K562 (cell line): ENCODE results near the gene RPL7L1. TPM values are rescaled to one million over a fixed set of nuclear protein-coding genes. Genes with fewer than 3 reads are reported as not detected.
A peak's percentile ranks its signal among the peaks of the same experiment; 100 is the strongest.

ENCODE experiments used
- CAMTA2 ChIP-seq: fragments of 250-450 bp; sonication (Bioruptor Pico); conservative IDR thresholded peaks from 2 replicates; pipeline ENCODE4 v1.5.1; 2022
- CBFA2T2 ChIP-seq: fragments of 450-650 bp; conservative IDR thresholded peaks from 2 replicates; pipeline ENCODE4 v1.6.1; 2017; ENCODE audit warnings: mild to moderate bottlenecking
- CEBPG ChIP-seq, 3 experiments: fragments of 200-800 bp in 1 of 3; sonication (Bioruptor generic) in 1 of 3; sonication (generic) in 1 of 3; formaldehyde crosslinking in 1 of 3; IDR thresholded peaks in 2 of 3; conservative IDR thresholded peaks in 1 of 3; 2 replicates each; pipeline versions ENCODE4 v1.6.1 to v1.8.0; 2016 to 2022; ENCODE audit warnings: missing compliant biosample characterization in 2 of 3, missing genetic modification characterization in 2 of 3, mild to moderate bottlenecking in 1 of 3, missing genetic modification reagents in 1 of 3
- CREB1 ChIP-seq, 2 experiments: sonication (generic) in 1 of 2; formaldehyde crosslinking in 1 of 2; IDR thresholded peaks; 2 replicates each; pipeline versions ENCODE4 v1.6.1 to v1.8.0; 2012 to 2022; ENCODE audit warnings: inconsistent platforms in 1 of 2, mild to moderate bottlenecking in 1 of 2, missing genetic modification reagents in 1 of 2, moderate library complexity in 1 of 2
- ESRRA ChIP-seq: fragments of 450-650 bp; IDR thresholded peaks from 2 replicates; pipeline ENCODE4 v1.6.1; 2014; ENCODE audit warnings: low read depth, mild to moderate bottlenecking, moderate library complexity, borderline replicate concordance
- FUS ChIP-seq: fragments of 200-400 bp; formaldehyde crosslinking; optimal IDR thresholded peaks from 2 replicates; pipeline ENCODE3; 2017; ENCODE audit warnings: low read depth, low read length
- JUN ChIP-seq, 2 experiments: sonication (generic) in 1 of 2; formaldehyde crosslinking in 1 of 2; IDR thresholded peaks; 2 replicates each; pipeline versions ENCODE4 v1.6.1 to v1.8.0; 2012 to 2022; ENCODE audit warnings: borderline replicate concordance in 2 of 2, mild to moderate bottlenecking in 2 of 2, improper control_type of control experiment in 1 of 2, low read depth in 1 of 2, low read length in 1 of 2, missing genetic modification reagents in 1 of 2
- KAT8 ChIP-seq: fragments of 450-650 bp; IDR thresholded peaks from 2 replicates; pipeline ENCODE4 v1.6.1; 2016; ENCODE audit warnings: low read depth, mild to moderate bottlenecking
- NR2C1 ChIP-seq, 2 experiments: fragments of 450-650 bp; IDR thresholded peaks; 2 replicates each; pipeline ENCODE4 v1.6.1; 2017; ENCODE audit warnings: mild to moderate bottlenecking in 2 of 2, antibody characterized with exemption in 1 of 2, inconsistent platforms in 1 of 2, missing compliant biosample characterization in 1 of 2, missing genetic modification characterization in 1 of 2
- RBBP5 ChIP-seq: fragments of 200-600 bp; sonication (generic); IDR thresholded peaks from 2 replicates; pipeline ENCODE4 v1.6.1; 2012; ENCODE audit warnings: borderline replicate concordance, mild to moderate bottlenecking, low read length, control low read depth, inconsistent platforms; ENCODE audit not compliant: insufficient read depth, poor library complexity, severe bottlenecking
- U2AF2 ChIP-seq: fragments of 200-400 bp; formaldehyde crosslinking; optimal IDR thresholded peaks from 2 replicates; pipeline ENCODE3; 2017; ENCODE audit warnings: low read depth, mild to moderate bottlenecking, low read length
- polyA plus RNA-seq, 8 experiments: library from polyadenylated mRNA; depleted of rRNA in 4 of 8; stranded (reverse) in 5 of 8; unstranded in 3 of 8; fragments of >200 nt; fragmentation: Nextera tagmentation in 2 of 8; fragmentation: Illumina TruSeq in 1 of 8; extraction: Ambion mirVana in 2 of 8; extraction: Trizol in 1 of 8; gene quantifications; 2 replicates each; pipeline versions ENCODE4 v1.2.1 to v1.2.3, GENCODE V29; 2011 to 2014; ENCODE audit warnings: inconsistent platforms in 1 of 8, missing spikeins in 1 of 8
- total RNA-seq, 7 experiments: library from RNA; depleted of rRNA in 6 of 7; stranded (reverse); fragments of >200 nt in 6 of 7; fragmentation: Illumina TruSeq in 2 of 7; extraction: Trizol in 2 of 7; gene quantifications; 2 replicates each; pipeline versions ENCODE4 v1.2.1 to v1.2.3, GENCODE V29; 2011 to 2021; ENCODE audit warnings: low replicate concordance in 1 of 7
- TF ChIP-seq, protein P1 (sequence below): fragments of 450-650 bp; formaldehyde crosslinking; IDR thresholded peaks from 2 replicates; pipeline ENCODE4 v1.4.0; 2020; ENCODE audit warnings: mild to moderate bottlenecking, mixed read lengths
- TF ChIP-seq, protein P2 (sequence below): fragments of 250-450 bp; sonication (Bioruptor Pico); IDR thresholded peaks from 2 replicates; pipeline ENCODE4 v1.5.0; 2022; ENCODE audit warnings: mild to moderate bottlenecking
- TF ChIP-seq, protein P3 (sequence below): fragments of 200-800 bp; sonication (Bioruptor generic); IDR thresholded peaks from 2 replicates; pipeline ENCODE4 v1.6.1; 2016; ENCODE audit warnings: missing genetic modification characterization, missing compliant biosample characterization

RPL7L1 gene
- total and polyA plus RNA-seq, 9 of the 15 experiments (the other 6 are each of a cell fraction or from before 2014, with no cell fraction given): 129 to 259 (median 164) TPM

DNA sequence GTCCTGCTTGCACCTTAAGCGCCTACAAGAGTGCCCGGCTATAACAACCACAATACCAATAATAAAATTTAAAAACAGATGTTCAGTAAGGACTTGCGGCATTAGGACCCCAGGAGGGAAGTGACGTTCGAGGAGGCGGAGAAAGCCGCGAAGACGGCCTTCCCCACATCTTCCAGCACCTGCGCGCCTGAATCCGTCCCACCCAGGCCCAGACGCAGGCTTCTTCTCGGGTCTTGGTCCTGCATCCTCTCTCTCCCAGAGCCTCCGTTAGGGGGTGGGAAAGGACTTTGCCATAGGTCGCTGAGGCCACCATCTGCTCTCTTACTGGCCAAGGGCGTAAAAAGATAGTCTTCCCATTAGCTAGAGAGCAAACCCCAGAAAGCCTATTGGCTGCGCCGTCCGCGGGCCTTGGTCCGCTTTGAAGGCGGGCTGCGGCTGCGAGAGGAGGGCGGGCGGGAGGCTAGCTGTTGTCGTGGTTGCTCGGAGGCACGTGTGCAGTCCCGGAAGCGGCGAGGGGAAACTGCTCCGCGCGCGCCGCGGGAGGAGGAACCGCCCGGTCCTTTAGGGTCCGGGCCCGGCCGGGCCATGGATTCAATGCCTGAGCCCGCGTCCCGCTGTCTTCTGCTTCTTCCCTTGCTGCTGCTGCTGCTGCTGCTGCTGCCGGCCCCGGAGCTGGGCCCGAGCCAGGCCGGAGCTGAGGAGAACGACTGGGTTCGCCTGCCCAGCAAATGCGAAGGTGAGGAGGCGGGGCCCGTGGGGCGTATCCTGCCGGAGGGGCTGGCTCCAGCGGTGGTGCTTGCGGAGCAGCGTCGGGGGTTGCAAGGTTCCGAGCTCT lies 49.8 kb downstream of the RPL7L1 start, which contains the start of gene CNPY3 (continued):
- TF ChIP-seq ESRRA (peak; percentile 54), CREB1 (IDR thresholded peaks at IDR 0.05) (peak; percentile 61), CREB1 (CRISPR knock-in tag; IDR thresholded peaks at IDR 0.05) (peak; percentile 76), RBBP5 (peak; percentile 84), FUS (no peak), CAMTA2 (CRISPR knock-in tag) (0 out of 2 replicates have a peak, but pooled peaks have one; percentile 15), CBFA2T2 (no peak; the same call in 1 of the 2 replicates), KAT8 (no peak), U2AF2 (no peak), JUN (IDR thresholded peaks at IDR 0.05; ENCODE audit: borderline replicate concordance, low read depth, low read length) (peak; percentile 68; the same call in 1 of the 2 replicates), JUN (CRISPR knock-in tag; IDR thresholded peaks at IDR 0.05; ENCODE audit: borderline replicate concordance) (no peak), CEBPG (CRISPR knock-in tag; IDR thresholded peaks at IDR 0.05) (no peak), CEBPG (tag; conservative IDR thresholded peaks at IDR 0.05 in 1 of 2, IDR thresholded peaks at IDR 0.05 in 1 of 2) (no peak), NR2C1 (IDR thresholded peaks at IDR 0.05) (no peak), NR2C1 (tag; IDR thresholded peaks at IDR 0.05) (peak; percentile 46; the same call in 1 of the 2 replicates)
- TF ChIP-seq, protein P1, sequence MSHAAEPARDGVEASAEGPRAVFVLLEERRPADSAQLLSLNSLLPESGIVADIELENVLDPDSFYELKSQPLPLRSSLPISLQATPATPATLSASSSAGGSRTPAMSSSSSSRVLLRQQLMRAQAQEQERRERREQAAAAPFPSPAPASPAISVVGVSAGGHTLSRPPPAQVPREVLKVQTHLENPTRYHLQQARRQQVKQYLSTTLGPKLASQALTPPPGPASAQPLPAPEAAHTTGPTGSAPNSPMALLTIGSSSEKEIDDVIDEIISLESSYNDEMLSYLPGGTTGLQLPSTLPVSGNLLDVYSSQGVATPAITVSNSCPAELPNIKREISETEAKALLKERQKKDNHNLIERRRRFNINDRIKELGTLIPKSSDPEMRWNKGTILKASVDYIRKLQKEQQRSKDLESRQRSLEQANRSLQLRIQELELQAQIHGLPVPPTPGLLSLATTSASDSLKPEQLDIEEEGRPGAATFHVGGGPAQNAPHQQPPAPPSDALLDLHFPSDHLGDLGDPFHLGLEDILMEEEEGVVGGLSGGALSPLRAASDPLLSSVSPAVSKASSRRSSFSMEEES (CRISPR knock-in tag): no peak
- TF ChIP-seq, protein P2, sequence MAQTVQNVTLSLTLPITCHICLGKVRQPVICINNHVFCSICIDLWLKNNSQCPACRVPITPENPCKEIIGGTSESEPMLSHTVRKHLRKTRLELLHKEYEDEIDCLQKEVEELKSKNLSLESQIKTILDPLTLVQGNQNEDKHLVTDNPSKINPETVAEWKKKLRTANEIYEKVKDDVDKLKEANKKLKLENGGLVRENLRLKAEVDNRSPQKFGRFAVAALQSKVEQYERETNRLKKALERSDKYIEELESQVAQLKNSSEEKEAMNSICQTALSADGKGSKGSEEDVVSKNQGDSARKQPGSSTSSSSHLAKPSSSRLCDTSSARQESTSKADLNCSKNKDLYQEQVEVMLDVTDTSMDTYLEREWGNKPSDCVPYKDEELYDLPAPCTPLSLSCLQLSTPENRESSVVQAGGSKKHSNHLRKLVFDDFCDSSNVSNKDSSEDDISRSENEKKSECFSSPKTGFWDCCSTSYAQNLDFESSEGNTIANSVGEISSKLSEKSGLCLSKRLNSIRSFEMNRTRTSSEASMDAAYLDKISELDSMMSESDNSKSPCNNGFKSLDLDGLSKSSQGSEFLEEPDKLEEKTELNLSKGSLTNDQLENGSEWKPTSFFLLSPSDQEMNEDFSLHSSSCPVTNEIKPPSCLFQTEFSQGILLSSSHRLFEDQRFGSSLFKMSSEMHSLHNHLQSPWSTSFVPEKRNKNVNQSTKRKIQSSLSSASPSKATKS (CRISPR knock-in tag): no peak
- TF ChIP-seq, protein P3, sequence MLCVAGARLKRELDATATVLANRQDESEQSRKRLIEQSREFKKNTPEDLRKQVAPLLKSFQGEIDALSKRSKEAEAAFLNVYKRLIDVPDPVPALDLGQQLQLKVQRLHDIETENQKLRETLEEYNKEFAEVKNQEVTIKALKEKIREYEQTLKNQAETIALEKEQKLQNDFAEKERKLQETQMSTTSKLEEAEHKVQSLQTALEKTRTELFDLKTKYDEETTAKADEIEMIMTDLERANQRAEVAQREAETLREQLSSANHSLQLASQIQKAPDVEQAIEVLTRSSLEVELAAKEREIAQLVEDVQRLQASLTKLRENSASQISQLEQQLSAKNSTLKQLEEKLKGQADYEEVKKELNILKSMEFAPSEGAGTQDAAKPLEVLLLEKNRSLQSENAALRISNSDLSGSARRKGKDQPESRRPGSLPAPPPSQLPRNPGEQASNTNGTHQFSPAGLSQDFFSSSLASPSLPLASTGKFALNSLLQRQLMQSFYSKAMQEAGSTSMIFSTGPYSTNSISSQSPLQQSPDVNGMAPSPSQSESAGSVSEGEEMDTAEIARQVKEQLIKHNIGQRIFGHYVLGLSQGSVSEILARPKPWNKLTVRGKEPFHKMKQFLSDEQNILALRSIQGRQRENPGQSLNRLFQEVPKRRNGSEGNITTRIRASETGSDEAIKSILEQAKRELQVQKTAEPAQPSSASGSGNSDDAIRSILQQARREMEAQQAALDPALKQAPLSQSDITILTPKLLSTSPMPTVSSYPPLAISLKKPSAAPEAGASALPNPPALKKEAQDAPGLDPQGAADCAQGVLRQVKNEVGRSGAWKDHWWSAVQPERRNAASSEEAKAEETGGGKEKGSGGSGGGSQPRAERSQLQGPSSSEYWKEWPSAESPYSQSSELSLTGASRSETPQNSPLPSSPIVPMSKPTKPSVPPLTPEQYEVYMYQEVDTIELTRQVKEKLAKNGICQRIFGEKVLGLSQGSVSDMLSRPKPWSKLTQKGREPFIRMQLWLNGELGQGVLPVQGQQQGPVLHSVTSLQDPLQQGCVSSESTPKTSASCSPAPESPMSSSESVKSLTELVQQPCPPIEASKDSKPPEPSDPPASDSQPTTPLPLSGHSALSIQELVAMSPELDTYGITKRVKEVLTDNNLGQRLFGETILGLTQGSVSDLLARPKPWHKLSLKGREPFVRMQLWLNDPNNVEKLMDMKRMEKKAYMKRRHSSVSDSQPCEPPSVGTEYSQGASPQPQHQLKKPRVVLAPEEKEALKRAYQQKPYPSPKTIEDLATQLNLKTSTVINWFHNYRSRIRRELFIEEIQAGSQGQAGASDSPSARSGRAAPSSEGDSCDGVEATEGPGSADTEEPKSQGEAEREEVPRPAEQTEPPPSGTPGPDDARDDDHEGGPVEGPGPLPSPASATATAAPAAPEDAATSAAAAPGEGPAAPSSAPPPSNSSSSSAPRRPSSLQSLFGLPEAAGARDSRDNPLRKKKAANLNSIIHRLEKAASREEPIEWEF (CRISPR knock-in tag): 0 out of 2 replicates have a peak, but pooled peaks have one; percentile 48
